HepG2 (cell line): ENCODE results near the gene SLC25A14. TPM values are rescaled to one million over a fixed set of nuclear protein-coding genes. Genes with fewer than 3 reads are reported as not detected.

Experiments used
- FIP1L1 ChIP-seq: fragments of 200-400 bp; formaldehyde crosslinking; IDR thresholded peaks from 2 replicates; pipeline ENCODE4 v1.6.1; 2018; ENCODE audit warnings: low read depth, mild to moderate bottlenecking, low read length, moderate library complexity, borderline replicate concordance; ENCODE audit not compliant: insufficient read depth
- FOXC1 ChIP-seq: sonication (generic); formaldehyde crosslinking; IDR thresholded peaks from 2 replicates; pipeline ENCODE4 v1.8.0; 2022; ENCODE audit warnings: mild to moderate bottlenecking, missing genetic modification reagents, borderline replicate concordance
- GABPB1 ChIP-seq: IDR thresholded peaks from 2 replicates; pipeline ENCODE4 v1.6.1; 2016; ENCODE audit warnings: mild to moderate bottlenecking, missing genetic modification reagents, moderate library complexity, missing compliant biosample characterization
- HDAC1 ChIP-seq: sonication (generic); formaldehyde crosslinking; IDR thresholded peaks from 2 replicates; pipeline ENCODE4 v1.5.1; 2020; ENCODE audit warnings: mild to moderate bottlenecking, missing genetic modification reagents
- HNF4G ChIP-seq, 2 experiments: sonication (generic) in 1 of 2; formaldehyde crosslinking in 1 of 2; IDR thresholded peaks; 2 replicates each; pipeline versions ENCODE4 v1.4.0 to v1.6.1; 2011 to 2020; ENCODE audit warnings: borderline replicate concordance in 2 of 2, low read depth in 2 of 2, mild to moderate bottlenecking in 2 of 2, low read length in 1 of 2, missing genetic modification reagents in 1 of 2, moderate library complexity in 1 of 2
- JUND ChIP-seq: sonication (generic); formaldehyde crosslinking; IDR thresholded peaks from 2 replicates; pipeline ENCODE4 v1.8.0; 2022; ENCODE audit warnings: mild to moderate bottlenecking, missing genetic modification reagents
- KMT2B ChIP-seq: IDR thresholded peaks from 2 replicates; pipeline ENCODE4 v1.6.1; 2016; ENCODE audit warnings: missing genetic modification reagents, missing compliant biosample characterization
- MED1 ChIP-seq: sonication (generic); formaldehyde crosslinking; IDR thresholded peaks from 2 replicates; pipeline ENCODE4 v1.4.0; 2020; ENCODE audit warnings: missing genetic modification reagents
- MED8 ChIP-seq: sonication (generic); formaldehyde crosslinking; IDR thresholded peaks from 2 replicates; pipeline ENCODE4 v1.8.1; 2023; ENCODE audit warnings: mild to moderate bottlenecking, missing genetic modification reagents; ENCODE audit not compliant: insufficient replicate concordance
- PCBP1 ChIP-seq: fragments of 200-400 bp; formaldehyde crosslinking; IDR thresholded peaks from 2 replicates; pipeline ENCODE4 v1.6.1; 2017; ENCODE audit warnings: mild to moderate bottlenecking, low read depth, low read length, borderline replicate concordance
- REST ChIP-seq, 2 experiments: IDR thresholded peaks; 2 replicates each; pipeline ENCODE4 v1.6.1; 2011 to 2012; ENCODE audit warnings: low read length in 2 of 2, borderline replicate concordance in 1 of 2, low read depth in 1 of 2, mild to moderate bottlenecking in 1 of 2, moderate library complexity in 1 of 2
- U2AF2 ChIP-seq: fragments of 200-400 bp; formaldehyde crosslinking; IDR thresholded peaks from 2 replicates; pipeline ENCODE4 v1.6.1; 2017; ENCODE audit warnings: low read depth, mild to moderate bottlenecking, low read length
- XBP1 ChIP-seq: sonication (generic); formaldehyde crosslinking; IDR thresholded peaks from 2 replicates; pipeline ENCODE4 v1.5.0; 2020; ENCODE audit warnings: missing genetic modification reagents
- ZNF333 ChIP-seq: sonication (generic); formaldehyde crosslinking; IDR thresholded peaks from 2 replicates; pipeline ENCODE4 v1.4.0; 2020; ENCODE audit warnings: mild to moderate bottlenecking, missing genetic modification reagents, borderline replicate concordance
- ZNF549 ChIP-seq: sonication (generic); formaldehyde crosslinking; IDR thresholded peaks from 2 replicates; pipeline ENCODE4 v1.5.0; 2020; ENCODE audit warnings: missing genetic modification reagents
- ZNF574 ChIP-seq: sonication (generic); formaldehyde crosslinking; IDR thresholded peaks from 2 replicates; pipeline ENCODE4 v1.4.0; 2020; ENCODE audit warnings: missing genetic modification reagents
- ZNF770 ChIP-seq: sonication (generic); formaldehyde crosslinking; IDR thresholded peaks from 2 replicates; pipeline ENCODE4 v1.5.0; 2020; ENCODE audit warnings: mild to moderate bottlenecking, missing genetic modification reagents
- ZNF781 ChIP-seq: sonication (generic); formaldehyde crosslinking; IDR thresholded peaks from 2 replicates; pipeline ENCODE4 v1.5.1; 2020; ENCODE audit warnings: borderline replicate concordance, mild to moderate bottlenecking, missing genetic modification reagents; ENCODE audit errors: not compliant biosample characterization
- polyA plus RNA-seq, 8 experiments: library from polyadenylated mRNA; depleted of rRNA in 3 of 8; stranded (reverse) in 7 of 8; unstranded in 1 of 8; fragments of >200 nt; fragmentation: Illumina TruSeq in 4 of 8; extraction: Trizol in 4 of 8; gene quantifications; 2 replicates each; pipeline versions ENCODE4 v1.2.1 to v1.2.3, GENCODE V29; 2011 to 2016; ENCODE audit warnings: low read depth in 4 of 8, missing spikeins in 1 of 8, mixed read lengths in 1 of 8; ENCODE audit not compliant: insufficient read depth in 1 of 8
- total RNA-seq, 5 experiments: library from RNA; depleted of rRNA; stranded (reverse); fragments of >200 nt; fragmentation: Illumina TruSeq; extraction: Trizol; gene quantifications; 2 replicates each; pipeline ENCODE4 v1.2.3, GENCODE V29; 2016; ENCODE audit warnings: low read depth in 1 of 5

SLC25A14 gene
- total and polyA plus RNA-seq, 2 of the 13 experiments (the other 11 are each of a cell fraction or from before 2014, with no cell fraction given) = 14.0 to 15.6 TPM

- TF ChIP-seq REST (IDR thresholded peaks at IDR 0.05; ENCODE audit: borderline replicate concordance in 1 of 2, low read depth in 1 of 2, low read length in 2 of 2) (no peak), ZNF781 (CRISPR knock-in tag) (no peak), ZNF770 (CRISPR knock-in tag) (no peak), ZNF549 (CRISPR knock-in tag) (no peak), JUND (CRISPR knock-in tag) (no peak), MED8 (no peak), HNF4G (IDR thresholded peaks at IDR 0.05; ENCODE audit: borderline replicate concordance, low read depth, low read length) (no peak), HNF4G (CRISPR knock-in tag; IDR thresholded peaks at IDR 0.05; ENCODE audit: borderline replicate concordance, low read depth) (no peak), ZNF574 (CRISPR knock-in tag) (peak; percentile 74), U2AF2 (0 out of 2 replicates have a peak, but pooled peaks have one; percentile 51), FOXC1 (CRISPR knock-in tag) (no peak; the same call in 1 of the 2 replicates), XBP1 (CRISPR knock-in tag) (no peak), ZNF333 (no peak), FIP1L1 (no peak), MED1 (CRISPR knock-in tag) (peak; percentile 28), HDAC1 (CRISPR knock-in tag) (peak; percentile 75), GABPB1 (CRISPR knock-in tag) (peak; percentile 92), PCBP1 (no peak), KMT2B (CRISPR knock-in tag) (peak; percentile 62; the same call in 1 of the 2 replicates)
Measured at GRCh38 chrX:130339408-130340222, at the start of gene SLC25A14 (continued).
